ENCODE data around the gene CSDE1.

GRCh38 chr1:114746450-114747121, 11.2 kb downstream of the CSDE1 start:
- TF ChIP-seq POLR2AphosphoS5 (IDR thresholded peaks at IDR 0.05; ENCODE audit: borderline replicate concordance, low read depth, low read length) (no peak), EZH2 (IDR thresholded peaks at IDR 0.05) (no peak)

Measured in SK-N-MC (cell line).